HG03558 (cell line): Measurements from ENCODE around the gene BAMBI.

Source experiments
- ATAC-seq: cut with Tn5 transposase; IDR thresholded peaks from one replicate; pipeline ENCODE4 v1.9.1; 2021; ENCODE audit warnings: moderate number of reproducible peaks; ENCODE audit not compliant: unreplicated experiment; ENCODE audit errors: extremely low read depth

Gene BAMBI

GRCh38 chr10:28704464-28705161, 27.3 kb downstream of the BAMBI start:
- no peak for ATAC-seq

GRCh38 chr10:28705472-28705871, 28.2 kb downstream of the BAMBI start:
- no peak for ATAC-seq

DNA sequence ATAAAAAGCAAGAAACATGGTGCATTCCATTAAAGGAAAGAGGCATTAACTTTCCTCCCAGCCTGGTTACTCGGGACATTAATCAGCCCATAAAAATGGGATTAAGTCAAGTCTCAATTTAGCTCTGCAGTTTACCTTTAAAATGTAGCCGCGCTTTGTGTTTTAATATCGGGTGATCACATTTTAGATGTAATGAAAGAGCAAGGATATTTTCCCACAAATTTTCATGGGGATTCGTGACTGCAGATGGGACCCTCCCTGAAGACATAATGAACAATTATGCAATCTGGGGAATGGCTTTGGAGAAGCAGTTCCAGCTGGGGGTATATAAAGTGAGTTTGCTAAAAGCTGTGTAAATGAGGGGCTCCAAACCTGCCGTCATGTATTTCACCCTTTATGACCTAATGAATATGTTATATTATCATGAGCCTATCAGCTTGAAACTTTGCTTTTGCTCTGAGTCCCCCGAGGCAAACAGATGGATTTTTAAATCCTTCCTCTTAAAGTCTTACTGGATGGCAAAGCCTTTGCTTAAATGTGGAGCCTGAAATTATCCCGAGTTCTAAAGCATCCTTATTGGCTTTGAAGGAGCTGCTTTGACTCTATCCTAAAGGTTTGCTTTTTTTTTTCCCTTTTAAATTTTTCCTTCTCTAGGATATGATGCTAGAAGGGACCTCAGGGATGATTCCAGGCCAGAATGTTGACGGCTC, 31.8 kb downstream of the BAMBI start:
- ATAC-seq: no peak

DNA sequence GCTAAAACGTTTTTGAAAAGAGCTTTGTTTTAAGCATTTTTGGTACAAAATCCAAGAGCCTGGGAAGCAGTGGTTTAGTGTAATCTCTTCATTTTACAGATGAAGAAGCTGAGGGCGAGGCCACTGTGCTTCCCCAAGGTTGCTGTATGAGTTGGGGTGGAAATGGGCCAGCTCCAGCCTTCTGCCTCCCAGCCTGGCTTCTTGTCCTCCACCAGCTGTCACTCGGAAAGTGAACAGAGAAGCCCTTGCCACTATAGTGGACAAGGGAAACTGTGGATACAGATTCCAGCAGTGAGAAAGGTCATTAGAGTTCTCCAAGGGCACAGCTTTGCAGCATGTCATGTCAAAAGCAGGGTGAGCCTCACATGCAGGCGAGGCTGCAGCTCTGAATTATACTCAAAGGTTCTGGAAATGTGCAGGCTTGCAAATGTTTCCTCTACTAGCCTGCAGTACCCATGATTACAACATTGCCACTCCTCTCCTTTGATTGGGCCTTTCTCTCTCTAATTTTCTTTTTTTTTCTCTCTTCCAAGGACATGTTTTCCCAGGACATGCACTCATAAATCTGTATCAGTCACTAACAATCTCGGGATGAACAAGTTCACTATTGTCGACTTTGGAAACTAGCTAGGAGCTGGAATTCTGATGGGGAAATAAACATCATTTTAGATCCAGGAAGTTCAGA, 33.0 kb downstream of the BAMBI start:
- no peak for ATAC-seq

DNA sequence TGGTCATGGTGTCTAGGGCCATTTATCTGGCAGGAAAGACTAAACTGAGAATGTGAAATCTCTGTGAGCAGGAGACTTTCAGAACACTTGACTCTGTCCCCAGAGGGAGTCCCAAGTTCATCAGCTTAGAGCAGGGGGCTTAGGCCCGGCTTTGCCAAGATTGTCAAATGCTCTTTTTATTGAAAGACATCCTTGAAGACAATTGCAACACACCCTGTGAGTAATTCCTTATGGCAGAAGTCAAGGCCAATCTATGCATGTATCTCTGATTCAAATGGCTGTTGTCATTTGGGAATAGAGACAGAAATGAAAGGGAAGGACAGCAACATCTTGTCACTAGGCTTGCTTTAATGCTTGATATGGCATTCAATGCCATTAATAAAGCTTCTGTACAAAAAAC, 33.7 kb downstream of the BAMBI start:
- ATAC-seq: no peak

DNA sequence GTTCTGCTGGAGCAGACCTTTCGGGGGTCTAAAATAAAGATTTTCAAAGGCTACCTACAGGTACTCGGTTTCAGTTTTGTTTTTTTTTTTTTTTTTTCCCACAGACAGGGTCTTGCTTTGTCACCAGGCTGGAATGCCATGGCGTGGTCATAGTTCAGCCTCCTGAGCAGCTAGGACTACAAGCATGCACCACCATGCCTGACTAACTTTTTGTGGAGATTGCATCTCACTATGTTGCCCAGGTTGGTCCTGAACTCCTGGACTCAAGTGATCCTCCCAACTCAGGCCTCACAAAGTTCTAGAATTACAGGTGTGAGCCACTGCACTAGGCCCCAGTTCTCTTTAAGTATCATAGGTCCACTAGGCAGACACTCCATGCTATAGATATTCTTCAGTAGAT, 34.5 kb downstream of the BAMBI start:
- no peak for ATAC-seq

GRCh38 chr10:28713626-28714352, 36.5 kb downstream of the BAMBI start:
- no peak for ATAC-seq

GRCh38 chr10:28714401-28715053, 37.2 kb downstream of the BAMBI start:
- ATAC-seq: no peak

DNA sequence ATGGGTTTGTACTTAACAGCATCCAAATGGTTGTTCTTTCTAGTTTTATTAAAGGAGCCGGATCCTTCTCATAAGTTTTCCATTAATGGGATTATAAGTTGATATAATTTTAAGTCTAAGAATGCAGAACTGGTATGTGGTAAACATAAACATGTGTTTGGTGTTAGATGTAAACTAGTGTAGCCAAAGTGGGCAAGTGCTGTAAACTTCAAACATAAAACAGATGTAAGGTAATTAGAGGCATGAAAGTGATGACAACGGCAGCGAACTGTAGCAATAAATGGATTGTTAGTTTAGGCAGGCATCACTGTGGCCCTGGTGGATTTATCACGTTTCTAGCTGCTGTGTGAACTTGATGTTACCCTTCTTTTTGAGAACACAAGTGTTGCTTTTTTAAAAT, 37.9 kb downstream of the BAMBI start:
- ATAC-seq: no peak

DNA sequence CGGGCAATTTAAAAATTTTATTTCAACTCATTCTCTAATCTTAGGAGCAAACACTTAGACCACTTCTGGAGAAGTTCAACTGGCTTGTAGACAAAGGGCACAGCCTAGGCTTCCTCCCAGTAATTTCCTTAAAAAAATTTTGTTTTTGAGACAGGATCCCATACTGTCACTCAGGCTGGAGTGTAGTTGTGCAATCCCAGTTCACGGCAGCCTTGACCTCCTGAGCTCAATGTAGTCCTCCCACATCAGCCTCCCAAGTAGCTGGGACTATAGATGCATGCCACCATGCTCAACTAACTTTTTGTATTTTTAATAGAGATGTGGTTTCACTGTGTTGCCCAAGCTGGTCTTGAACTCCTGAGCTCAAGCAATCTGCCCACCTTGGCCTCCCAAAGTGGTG, 38.4 kb downstream of the BAMBI start:
- no peak for ATAC-seq

- ATAC-seq: no peak
Measured at GRCh38 chr10:28716748-28717147, 39.4 kb downstream of the BAMBI start.

DNA sequence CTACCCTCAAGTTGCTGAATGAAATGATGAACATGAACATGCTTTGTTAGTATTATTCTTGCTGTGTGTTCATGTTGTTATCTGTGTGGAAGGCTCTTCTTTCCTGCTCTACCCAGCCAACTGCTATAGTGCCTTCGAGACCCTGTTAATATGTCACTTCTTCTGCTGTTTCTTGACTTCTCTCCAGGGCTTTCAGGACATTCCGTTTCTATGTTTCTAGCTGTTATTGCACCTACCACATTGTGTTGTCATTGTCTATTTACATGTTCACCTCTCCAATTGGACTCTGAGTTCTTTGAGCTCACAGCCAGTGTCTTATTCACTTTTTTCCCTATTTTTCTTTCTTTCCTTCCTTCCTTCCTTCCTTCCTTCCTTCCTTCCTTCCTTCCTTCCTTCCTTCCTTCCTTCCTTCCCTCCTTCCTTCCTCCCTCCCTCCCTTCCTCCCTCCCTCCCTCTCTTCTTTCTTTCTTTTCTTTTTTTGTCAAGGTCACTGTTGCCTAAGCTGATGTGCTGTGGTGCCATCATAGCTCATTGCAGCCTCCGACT, 40.4 kb downstream of the BAMBI start:
- no peak for ATAC-seq

GRCh38 chr10:28719789-28720436, 42.6 kb downstream of the BAMBI start:
- ATAC-seq: no peak

DNA sequence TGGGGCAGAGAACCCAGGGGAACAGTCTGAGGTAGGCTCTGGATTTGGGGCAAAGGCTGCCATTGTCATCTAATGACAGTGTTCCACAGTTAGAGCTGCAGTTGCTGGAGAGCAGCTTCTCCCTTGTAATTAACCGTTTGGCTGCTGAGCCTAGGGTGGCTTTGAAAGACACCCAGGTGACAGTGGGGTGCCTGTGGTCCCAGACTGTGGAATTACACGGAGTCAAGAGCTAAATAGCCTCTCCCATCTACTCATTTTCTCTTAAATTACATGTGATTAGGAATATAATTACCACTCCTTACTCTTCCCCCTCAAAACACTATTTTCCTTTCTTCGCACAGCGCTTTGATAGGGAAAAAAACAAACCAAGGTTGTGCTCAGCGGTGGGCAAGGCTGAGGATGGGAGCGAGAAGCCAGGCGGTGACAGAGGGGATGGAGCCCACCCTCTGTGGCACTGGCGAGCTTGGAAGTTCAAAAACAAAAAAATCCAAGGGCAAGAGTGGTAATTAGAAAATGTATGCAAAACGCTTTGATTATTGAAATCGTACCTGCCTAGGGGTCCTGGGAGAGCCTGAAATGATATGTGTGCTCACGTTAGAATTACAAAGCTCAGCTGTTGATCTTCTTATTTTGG, 44.1 kb downstream of the BAMBI start:
- no peak for ATAC-seq

GRCh38 chr10:28722065-28722803, 44.9 kb downstream of the BAMBI start:
- ATAC-seq: no peak

DNA sequence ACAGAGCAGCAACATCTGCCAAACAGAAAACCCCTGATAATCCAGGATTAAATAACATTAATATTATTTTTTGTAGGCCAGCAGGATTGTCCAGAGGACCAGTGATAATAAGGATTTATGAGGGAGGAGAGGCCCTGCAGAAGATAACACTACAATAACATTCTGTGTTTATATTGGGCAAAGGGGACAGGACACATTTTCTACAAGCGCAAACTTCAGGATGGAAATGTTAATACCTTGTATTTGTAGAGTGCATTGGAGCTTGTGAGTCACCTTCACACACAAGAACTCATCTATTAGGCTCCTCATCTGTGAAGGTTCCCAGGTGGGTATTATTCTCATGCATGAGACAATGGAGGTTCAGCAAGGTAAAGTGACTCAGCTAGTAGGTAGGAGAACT, 51.0 kb downstream of the BAMBI start:
- no peak for ATAC-seq

DNA sequence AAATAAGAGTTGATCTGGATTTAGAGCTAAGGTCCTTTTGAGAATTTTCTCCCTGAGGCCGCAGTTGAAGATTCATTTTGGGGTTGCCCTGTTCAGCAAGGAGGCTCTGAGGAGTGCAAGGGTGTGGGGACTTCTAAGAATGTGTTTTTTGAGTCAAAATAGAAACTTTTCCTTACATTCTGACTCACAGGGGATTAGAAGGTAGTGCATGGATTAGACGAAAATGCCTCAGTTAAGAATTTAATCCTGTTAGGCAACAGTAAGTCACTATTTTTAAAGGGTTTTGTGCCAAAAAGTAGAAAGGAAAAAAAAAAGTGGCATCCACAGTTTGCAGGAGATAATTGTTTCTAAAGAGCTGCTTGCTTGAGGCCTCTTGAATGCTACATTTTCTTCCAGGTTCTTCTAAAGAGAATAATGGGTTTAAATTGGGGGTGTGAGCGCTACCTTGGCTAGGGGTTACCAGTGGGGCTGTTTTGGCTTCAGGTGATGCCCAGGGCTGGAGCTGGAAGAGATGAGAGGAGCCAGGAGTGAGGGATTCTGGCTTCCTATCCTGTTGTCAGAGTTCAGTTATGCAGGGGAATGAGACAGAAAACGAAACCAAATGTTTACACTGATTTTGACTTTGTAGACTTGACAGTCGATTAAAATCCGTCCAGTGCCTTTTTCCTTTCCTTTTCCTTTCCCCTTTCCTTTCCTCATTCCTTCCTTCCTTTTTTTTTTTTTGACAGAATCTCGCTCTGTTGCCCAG, 52.9 kb downstream of the BAMBI start:
- no peak for ATAC-seq

GRCh38 chr10:28732091-28732490, 54.8 kb downstream of the BAMBI start:
- no peak for ATAC-seq
